Measurements from ENCODE around the gene DESI2. TPM values are rescaled to one million over a fixed set of nuclear protein-coding genes. Genes with fewer than 3 reads are reported as not detected.
"Not testable (repeated sequence)": the region's sequence is repeated elsewhere in the genome, so short reads cannot be mapped to it uniquely, and the experiment has no call there.

Gene DESI2
- polyA plus RNA-seq, 4 donors, result 44.8 to 71.1 (median 53.2) TPM

DNA sequence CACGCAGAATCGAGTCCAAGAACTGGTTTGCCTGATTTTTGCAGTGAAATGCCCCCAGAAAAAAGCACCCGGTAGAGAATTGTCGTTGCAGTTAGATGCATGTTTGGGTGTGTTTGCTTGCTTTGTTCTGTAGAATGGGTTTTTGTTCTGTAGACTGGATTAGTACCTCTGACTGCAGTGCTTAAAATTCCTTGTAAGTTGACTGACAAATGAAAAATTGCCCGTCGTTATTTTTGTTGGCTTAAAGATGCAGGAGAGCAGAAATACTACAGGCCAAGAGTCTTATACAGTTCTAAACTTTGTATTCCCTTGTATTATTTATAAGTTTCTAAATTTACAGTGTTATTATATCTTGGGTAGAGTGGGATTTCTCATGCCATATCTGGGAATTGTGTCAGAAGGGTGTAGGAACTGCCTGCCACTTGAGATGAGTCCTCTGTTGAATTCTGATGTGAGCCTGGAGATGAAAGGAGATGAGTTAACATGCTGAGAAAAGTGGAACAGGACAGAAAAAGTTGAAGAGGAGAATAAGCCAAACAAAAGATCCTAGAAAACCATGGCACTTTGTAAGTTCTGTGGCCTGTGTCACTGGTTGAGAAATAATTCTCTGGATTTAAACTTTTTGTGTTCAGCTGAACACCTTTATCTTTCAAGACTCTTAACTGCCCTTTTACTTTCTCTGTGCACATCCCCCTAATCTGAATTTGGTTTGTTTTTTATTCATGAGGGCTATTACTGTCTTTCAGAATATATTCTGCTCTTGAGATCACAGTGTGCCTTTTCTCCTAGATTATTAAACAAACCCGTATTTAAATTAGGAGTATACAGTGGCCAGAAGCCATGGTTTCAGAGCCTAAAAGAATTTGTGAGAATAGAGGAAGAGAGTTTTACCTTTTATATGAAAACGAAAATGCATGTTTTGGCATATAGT lies 1.4 kb downstream of the DESI2 start:
- DNase-seq (ENCODE audit: low read depth in 4 of 4, low spot score in 3 of 4), result peak in 1 of 4 donors; percentile 7

DNA sequence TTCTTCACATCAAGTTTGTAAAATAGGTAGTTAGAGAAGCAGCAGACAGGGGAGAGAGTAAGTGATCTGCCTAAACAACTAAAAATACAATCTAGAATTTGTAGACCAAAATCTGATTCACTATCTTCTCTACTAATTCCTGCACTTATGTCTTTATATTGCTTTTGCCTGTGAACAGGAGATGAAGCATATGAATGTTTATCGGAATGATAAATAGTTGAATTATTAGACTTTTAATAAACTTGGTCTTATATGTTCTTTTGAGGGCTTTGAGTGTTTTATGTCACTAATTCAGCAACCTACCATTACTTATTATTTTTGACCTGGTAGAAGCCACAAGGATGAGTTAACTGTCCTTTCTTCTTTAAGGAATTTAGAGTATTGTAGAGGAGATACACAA lies 2.3 kb downstream of the DESI2 start:
- no peak for DNase-seq (ENCODE audit: low read depth in 4 of 4, low spot score in 3 of 4)

DNA sequence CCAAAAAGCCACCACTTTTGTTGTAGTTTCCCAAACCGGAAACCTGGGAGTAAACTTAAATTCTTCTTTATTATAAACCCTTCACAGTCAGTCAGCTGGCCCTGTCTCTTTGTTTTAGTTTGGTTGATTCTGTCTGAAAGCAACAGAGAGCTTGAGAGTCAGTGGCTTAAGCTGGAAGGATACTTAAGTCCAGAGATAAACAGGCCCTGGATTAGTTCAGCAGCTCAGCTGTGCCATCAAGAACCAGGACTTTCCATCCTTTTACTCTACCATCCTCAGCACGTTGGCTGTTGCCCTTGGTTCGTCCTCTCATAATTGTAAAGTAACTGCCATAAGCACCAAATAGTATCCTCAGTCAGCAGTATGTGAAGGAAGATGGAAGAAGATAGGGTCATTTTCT lies 4.5 kb downstream of the DESI2 start:
- DNase-seq (ENCODE audit: low read depth in 4 of 4, low spot score in 3 of 4), result no peak

DNA sequence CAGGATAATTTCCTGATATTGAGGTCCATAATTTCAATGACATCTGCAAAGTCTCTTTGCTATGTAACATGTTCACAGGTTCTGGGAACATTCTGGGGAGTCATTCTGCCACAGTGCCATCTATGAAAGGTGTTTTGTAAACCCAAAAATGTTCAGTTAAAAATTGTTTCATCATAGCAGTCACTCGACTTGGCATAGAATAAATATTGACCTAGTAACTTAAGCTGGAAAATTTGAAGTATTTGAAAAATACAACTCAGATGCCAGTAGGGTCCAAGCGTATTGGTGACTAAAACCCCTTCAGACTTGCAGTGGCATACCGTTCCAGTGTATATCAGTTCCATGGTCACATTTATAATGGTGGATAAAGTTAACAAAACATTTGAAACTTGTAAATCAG lies 6.8 kb downstream of the DESI2 start:
- no peak for DNase-seq (ENCODE audit: low read depth in 4 of 4, low spot score in 3 of 4)

DNA sequence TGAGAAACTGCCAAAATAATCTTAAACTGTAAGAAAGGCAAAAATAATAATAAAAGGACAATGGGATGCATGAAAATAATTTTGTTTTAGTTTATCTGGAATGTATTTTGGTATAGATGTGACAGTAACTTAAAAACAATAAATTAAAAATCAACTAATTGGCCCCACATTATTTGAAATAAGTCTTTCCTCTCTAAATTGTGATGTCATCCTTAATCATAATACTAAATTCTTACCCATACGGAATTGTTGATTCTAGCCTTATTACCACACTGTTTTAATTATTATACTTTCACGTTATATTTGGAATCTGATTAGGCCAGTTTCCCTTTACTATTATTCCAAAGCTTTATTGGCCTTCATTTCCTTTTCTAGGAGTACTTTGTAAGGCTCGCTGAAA lies 7.7 kb downstream of the DESI2 start:
- no peak for DNase-seq (ENCODE audit: low read depth in 4 of 4, low spot score in 3 of 4)

DNA sequence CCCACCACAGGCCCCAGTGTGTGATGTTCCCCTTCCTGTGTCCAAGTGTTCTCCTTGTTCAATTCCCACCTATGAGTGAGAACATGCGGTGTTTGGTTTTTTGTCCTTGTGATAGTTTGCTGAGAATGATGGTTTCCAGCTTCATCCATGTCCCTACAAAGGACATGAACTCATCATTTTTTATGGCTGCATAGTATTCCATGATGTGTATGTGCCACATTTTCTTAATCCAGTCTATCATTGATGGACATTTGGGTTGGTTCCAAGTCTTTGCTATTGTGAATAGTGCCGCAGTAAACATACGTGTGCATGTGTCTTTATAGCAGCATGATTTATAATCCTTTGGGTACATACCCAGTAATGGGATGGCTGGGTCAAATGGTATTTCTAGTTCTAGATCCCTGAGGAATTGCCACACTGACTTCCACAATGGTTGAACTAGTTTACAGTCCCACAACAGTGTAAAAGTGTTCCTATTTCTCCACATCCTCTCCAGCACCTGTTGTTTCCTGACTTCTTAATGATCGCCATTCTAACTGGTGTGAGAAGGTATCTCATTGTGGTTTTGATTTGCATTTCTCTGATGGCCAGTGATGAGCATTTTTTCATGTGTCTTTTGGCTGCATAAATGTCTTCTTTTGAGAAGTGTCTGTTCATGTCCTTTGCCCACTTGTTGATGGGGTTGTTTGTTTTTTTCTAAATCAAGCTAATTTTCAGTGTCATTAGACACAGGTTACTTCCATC lies 8.8 kb downstream of the DESI2 start:
- not testable (repeated sequence) for DNase-seq (ENCODE audit: low read depth in 4 of 4, low spot score in 3 of 4)

DNA sequence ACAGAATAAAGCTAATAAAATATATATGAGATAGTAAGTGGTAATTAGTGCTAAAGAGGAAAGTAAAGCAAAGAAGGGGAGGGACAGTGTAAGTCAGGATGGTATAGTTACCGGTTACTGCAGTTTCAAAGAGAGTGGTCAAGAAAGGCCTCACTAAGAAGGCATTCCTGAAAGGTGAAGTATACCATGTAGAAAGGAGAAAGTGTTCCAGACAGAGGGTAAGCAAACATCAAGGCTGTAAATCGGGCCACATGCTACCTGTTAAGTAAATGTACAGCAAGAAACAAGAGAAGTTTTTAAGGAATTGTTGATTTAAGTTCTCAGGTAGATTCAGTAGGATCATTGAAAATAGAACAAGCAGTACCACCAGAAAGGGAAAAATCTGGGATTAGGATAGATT lies 9.7 kb downstream of the DESI2 start:
- DNase-seq (ENCODE audit: low read depth in 4 of 4, low spot score in 3 of 4), result no peak

DNA sequence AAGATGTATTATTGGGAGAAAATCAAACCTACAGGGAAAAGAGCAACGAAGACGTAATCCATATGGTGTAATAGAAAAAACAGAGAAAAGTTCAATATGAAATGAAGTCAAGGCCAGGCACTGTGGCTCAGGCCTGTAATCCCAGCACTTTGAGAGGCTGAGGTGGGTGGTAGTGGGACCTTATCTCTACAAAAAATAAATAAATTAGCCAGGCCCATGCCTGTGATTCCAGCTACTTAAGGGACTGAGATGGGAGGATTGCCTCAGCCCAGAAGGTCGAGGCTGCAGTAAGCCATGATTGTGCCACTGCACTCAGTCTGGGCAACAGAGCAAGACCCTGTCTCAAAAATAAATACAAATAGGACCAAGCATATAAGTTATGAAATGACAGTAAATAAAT lies 11.4 kb downstream of the DESI2 start:
- DNase-seq (ENCODE audit: low read depth in 4 of 4, low spot score in 3 of 4), result no peak

DNA sequence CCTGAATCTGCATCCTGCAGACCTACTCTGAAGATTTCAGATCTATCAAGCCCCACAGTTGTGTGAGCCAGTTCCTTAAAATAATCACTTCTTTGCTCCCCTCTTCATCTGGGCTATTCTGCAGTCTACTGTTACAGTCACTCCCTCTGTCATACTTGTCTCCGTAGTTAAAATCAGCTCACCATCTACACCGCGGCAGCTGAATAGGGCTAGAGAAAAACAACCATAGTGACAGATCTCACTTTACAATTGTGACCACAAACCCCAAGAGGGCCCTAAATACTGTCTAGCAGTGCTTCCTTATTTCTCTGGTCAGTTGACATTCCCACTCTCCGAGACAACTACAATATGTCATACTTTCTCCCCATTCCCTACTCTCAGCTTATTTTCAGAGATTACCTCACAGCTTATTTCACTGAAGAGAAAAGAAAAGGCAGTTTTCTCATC lies 12.9 kb downstream of the DESI2 start:
- peak in 2 of 4 donors; percentile 23 to 29 for DNase-seq (ENCODE audit: low read depth in 4 of 4, low spot score in 3 of 4)

DNA sequence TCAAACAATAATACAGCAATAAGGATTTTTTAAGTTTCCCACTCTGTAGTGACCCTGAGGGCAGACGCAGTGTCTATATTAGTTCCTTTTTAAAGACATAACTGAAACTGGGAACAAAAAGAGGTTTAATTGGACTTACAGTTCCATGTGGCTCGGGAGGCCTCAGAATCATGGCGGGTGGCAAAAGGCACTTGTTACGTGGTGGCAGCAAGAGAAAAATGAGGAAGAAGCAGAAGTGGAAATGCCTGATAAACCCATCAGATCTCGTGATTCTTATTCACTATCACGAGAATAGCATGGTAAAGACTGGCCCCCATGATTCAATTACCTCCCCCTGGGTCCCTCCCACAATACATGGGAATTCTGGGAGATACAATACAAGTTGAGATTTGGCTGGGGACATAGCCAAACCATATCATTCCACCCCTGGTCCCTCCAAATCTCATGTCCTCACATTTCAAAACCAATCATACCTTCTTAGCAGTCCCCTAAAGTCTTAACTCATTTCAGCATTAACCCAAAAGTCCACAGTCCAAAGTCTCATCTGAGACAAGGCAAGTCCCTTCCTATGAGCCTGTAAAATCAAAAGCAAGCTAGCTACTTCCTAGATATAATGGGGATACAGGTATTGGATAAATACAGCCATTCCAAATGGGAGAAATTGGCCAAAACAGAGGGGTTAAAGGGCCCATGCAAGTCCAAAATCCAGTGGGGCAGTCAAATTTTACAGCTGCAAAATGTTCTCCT lies 13.9 kb downstream of the DESI2 start:
- not testable (repeated sequence) for DNase-seq (ENCODE audit: low read depth in 4 of 4, low spot score in 3 of 4)

DNA sequence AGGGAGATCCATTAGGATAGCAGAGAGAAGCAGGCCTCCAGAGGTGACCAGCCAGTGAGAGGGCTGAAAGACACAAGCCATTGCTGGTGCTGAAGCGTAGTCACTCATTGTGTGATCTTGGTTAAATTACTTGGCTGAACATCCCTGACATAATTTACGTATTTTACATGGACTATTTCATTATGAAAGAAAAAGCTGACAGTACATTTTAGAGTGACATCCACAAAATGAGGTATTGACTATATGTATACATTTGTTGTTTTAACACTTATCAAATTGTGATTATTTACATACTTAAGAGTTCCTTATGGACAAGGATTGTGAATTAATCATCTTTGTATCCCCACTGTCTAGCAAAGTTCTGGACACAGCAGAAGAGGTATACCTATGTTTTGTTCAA lies 14.9 kb downstream of the DESI2 start:
- DNase-seq (ENCODE audit: low read depth in 4 of 4, low spot score in 3 of 4), result no peak

DNA sequence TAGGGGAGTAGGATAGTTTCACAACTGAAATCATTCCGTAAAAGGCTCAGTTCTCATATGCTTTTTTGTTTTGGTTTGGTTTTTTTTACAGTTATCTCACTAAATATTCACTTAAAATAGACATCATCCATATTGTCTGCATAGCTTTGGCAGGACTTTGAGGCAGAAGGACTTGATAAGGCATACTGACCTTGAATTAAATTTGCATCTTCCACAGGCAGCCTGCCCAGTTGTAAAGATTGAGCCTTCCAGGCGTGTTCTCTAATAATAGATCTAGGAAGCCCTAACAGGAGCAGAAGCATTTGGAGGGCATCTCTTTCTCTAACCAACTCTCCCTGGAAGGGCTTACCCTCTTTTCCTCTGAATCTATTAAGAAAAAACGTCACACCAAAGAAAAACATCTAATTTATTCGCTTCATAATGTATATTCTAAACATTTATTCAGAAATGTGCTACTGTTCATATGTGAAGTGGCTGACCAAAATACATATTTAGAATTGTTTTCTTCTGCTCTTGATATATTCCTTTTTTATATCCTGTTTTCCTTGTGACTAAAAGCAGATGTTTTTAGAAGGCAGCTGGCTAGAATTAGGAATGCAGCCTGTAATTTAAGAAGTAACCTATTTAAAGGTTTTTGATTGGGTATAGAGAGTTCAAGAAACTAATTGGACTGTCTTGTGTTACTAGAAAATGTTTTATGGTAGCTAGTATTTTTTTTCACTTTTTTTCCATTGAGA lies 20.2 kb downstream of the DESI2 start:
- peak in 2 of 4 donors; percentile 29 to 35 for DNase-seq (ENCODE audit: low read depth in 4 of 4, low spot score in 3 of 4)

DNA sequence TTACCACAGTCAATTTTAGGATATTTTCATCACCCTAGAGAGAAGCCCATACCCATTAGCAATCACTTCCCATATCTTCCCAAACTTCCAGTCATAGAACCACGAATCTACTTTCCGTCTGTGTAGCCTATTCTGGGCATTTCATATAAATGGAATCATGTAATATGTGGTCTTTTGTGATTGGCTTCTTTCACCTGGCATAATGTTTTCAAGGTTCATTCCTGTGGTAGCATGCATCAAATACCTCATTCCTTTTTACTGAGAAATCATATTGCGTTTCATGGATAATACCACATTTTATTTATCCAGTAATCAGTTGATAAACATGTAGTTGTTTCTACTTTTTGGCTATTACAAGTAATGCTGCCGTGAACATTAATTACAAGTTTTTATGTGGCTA lies 21.5 kb downstream of the DESI2 start:
- DNase-seq (ENCODE audit: low read depth in 4 of 4, low spot score in 3 of 4), result no peak

DNA sequence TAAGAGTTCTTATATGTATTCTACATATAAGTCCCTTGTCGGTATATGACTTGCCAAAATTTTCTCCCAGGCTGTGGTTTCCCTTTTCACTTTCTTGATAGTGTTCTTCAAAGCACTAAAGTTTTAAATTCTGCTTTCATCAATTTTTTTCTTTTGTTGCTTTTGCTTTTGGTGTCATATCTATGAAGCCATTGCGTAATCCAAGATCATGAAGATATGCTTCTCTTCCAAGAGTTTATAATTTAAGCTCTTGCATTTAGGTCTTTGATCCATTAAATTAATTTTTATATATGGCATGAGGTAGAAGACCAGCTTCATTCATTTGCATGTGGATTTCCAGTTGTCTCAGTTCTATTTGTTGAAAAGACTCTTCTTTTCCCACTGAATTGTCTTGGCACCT lies 22.2 kb downstream of the DESI2 start:
- no peak for DNase-seq (ENCODE audit: low read depth in 4 of 4, low spot score in 3 of 4)

DNA sequence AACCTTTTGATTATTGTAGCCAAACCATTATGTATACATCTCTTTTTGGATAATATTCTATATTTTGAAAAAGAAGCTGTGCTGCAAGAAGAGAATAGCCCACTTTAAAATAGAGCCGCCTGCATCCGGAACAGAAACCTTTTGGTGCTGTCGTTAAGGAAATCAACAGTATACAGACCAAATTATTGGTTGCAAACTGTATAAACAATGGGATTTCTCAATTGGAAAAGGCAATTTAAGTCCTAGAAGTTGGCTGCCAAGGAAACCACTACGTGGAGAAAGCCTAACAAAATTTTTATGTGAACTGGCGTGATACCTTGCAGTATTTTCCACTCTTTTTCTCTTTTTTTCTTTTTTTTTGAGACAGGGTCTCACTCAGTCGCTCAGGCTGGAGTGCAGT lies 25.8 kb downstream of the DESI2 start:
- DNase-seq (ENCODE audit: low read depth in 4 of 4, low spot score in 3 of 4), result no peak

DNA sequence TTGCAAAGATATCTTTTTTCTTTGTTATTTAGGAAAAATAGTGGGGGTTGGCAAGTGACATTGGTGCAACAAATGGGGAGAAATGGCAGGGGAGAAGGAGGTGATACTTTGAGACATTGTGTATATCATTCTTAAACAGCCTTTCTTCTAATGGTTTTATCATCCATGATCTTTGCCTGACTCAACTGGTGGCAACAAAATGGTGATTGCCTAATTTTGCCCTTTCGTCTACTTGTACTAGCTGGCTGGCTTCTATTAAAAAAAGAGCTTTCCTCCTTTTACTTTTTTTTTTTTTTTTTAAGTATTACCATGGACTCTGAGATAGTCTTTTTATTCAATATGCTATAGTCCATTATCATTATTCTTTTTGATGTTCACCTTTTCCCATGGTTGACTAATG lies 27.7 kb downstream of the DESI2 start:
- DNase-seq (ENCODE audit: low read depth in 4 of 4, low spot score in 3 of 4), result no peak

DNA sequence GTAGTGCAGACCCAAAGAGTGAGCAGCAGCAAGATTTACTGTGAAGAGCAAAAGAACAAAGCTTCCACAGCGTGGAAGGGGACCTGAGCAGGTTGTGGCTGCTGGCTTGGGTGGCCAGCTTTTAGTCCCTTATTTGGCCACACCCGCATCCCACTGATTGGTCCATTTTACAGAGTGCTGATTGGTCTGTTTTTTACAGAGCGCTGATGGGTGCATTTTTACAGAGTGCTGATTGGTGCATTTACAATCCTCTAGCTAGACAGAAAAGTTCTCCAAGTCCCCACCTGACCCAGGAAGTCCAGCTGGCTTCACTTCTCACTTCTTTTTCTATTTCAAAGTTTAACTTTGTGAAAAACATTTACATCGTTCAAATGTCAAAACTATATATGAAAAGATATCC lies 29.2 kb downstream of the DESI2 start:
- DNase-seq (ENCODE audit: low read depth in 4 of 4, low spot score in 3 of 4), result not testable (repeated sequence)

DNA sequence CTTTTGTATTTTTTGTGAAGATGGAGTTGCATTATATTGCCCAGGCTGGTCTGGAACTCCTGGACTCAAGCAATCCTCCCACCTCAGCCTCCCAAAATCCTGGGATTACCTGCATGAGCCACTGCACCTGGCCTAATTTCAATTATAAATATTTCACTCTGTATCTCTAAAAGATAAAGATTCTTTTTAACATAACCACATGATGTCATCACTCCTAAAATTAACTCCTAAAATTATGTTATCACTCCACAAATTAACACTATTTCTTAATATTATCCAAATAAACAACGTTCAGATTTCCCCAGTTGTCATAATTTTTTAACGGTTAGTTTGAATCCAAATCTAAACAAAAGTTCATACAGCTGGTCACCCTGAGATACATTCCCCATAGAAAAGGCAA lies 43.0 kb downstream of the DESI2 start:
- DNase-seq (ENCODE audit: low read depth in 4 of 4, low spot score in 3 of 4), result no peak

DNA sequence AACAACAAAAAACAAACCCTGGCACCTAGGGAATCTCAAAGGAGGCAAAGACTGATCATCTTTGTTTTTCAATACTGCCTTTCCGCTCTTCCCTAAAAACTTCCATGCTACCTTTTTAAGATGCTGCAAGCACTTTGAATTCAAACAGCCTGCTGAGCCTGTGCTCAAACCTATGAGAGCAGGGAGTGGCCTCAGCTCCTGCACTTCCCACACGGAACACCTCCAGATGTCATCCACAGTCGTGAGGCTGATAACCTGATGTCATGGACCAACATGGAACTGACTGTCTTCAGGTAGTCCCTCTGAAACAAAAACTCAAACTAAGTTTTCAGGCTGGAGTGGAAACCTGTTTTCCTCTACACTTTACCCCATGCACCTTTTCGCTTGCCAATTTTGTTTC lies 46.8 kb downstream of the DESI2 start:
- no peak for DNase-seq (ENCODE audit: low read depth in 4 of 4, low spot score in 3 of 4)

DNA sequence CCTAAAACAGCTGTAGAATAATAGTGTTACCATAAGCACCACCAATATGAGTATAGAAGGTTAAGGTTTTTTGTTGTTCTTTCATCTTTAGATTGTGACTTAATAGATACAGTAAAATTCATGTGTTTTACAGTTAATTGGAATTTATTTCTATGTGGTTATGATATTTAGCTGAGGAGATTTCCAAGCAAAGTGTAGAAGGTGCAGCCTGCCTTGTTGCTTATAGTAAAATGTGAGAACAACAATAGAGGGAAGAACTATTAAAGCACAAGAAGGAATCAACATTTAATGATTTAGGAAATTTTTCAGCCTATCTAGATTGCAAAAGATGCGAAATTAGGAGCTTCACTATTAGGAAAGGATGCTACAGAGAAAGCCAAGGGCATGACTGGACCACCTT lies 47.9 kb downstream of the DESI2 start:
- DNase-seq (ENCODE audit: low read depth in 4 of 4, low spot score in 3 of 4), result no peak
